ENCODE data around the gene PHYKPL. TPM values are rescaled to one million over a fixed set of nuclear protein-coding genes. Genes with fewer than 3 reads are reported as not detected.

Gene PHYKPL
- total RNA-seq, 4 donors from 2014 or later, result 37.3 to 51.2 (median 41.6) TPM

DNA sequence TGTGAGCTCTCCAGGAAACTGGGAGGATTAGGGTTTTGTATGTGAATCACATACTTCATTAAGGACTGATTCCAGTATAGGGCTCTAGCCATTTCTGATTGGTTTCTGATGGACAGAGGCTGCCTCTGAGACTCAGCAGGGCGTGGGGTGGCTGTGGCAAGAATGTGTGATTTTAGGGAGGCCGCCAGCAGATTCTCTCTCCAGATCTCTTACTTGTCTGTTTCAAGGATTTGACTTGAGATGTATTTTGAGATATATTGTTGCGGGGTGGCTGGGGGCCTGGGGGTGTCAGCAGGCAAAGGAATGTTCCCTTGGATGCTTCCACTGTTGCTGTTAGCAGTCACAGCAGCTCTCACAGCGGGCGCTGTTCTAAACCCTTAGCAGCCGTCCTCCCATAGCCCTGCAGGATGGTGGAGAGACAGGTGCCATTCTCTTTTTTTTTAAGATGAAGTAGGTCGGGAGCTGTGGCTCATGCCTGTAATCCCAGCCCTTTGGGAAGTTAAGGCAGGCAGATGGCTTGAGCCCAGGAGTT, 36.3 kb downstream of the PHYKPL start:
- ATAC-seq, result no peak
- Histone ChIP-seq H3K4me3 (no peak overlapping the region), H3K9me3 (no peaks in the 10 kb centered on the region), H3K27ac (no peak overlapping the region), H3K27me3 (peaks cover 21% of the 10 kb centered on the region), H3K4me1 (no peaks in the 10 kb centered on the region), H3K36me3 (no peaks in the 10 kb centered on the region)
- 67 to 74% methylated on average over 3 to 7 of the region's 7 CpGs for WGBS, 2 donors (ENCODE audit: low coverage in 1 of 2)
- TF ChIP-seq POLR2A (IDR thresholded peaks at IDR 0.05), result no peak
- TF ChIP-seq, protein P1, sequence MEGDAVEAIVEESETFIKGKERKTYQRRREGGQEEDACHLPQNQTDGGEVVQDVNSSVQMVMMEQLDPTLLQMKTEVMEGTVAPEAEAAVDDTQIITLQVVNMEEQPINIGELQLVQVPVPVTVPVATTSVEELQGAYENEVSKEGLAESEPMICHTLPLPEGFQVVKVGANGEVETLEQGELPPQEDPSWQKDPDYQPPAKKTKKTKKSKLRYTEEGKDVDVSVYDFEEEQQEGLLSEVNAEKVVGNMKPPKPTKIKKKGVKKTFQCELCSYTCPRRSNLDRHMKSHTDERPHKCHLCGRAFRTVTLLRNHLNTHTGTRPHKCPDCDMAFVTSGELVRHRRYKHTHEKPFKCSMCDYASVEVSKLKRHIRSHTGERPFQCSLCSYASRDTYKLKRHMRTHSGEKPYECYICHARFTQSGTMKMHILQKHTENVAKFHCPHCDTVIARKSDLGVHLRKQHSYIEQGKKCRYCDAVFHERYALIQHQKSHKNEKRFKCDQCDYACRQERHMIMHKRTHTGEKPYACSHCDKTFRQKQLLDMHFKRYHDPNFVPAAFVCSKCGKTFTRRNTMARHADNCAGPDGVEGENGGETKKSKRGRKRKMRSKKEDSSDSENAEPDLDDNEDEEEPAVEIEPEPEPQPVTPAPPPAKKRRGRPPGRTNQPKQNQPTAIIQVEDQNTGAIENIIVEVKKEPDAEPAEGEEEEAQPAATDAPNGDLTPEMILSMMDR (IDR thresholded peaks at IDR 0.05), result no peak
- no peak for TF ChIP-seq EP300 (IDR thresholded peaks at IDR 0.05)
- no peak for TF ChIP-seq POLR2AphosphoS5 (IDR thresholded peaks at IDR 0.05)

DNA sequence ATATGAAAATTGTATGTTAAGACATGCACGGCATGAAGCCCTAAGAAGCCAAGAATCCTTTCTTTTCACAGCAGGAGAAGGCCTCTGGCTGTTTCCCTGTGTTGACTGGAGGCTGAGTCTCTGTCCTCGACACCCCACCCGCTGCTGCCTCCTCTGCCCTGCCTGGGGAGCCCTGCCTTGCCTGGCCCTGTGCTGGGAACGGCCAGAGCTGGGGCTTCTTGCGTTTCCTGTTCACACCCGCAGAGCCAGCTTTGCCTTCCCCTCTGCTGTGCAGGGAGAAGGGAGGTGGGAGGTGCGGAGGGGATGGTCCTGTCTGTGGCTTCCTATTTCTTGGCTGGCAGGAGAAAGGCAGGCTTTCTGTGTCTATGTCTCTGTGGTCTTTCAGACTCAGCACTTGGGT, 38.6 kb downstream of the PHYKPL start:
- Histone ChIP-seq H3K9me3 (no peaks in the 10 kb centered on the region), H3K36me3 (no peaks in the 10 kb centered on the region), H3K4me1 (no peaks in the 10 kb centered on the region), H3K4me3 (no peak overlapping the region), H3K27ac (no peak overlapping the region), H3K27me3 (peaks cover 21% of the 10 kb centered on the region)
- ATAC-seq, result no peak
- 78% methylated on average over 2 of the region's 7 CpGs; no CpG with 5 or more reads in 1 of the 2 donors for whole genome bisulfite sequencing, 2 donors (ENCODE audit: low coverage in 1 of 2)
- TF ChIP-seq, protein P1 (IDR thresholded peaks at IDR 0.05), result no peak
- no peak for TF ChIP-seq POLR2AphosphoS5 (IDR thresholded peaks at IDR 0.05)
- TF ChIP-seq EP300 (IDR thresholded peaks at IDR 0.05), result no peak
- TF ChIP-seq POLR2A (IDR thresholded peaks at IDR 0.05), result no peak

DNA sequence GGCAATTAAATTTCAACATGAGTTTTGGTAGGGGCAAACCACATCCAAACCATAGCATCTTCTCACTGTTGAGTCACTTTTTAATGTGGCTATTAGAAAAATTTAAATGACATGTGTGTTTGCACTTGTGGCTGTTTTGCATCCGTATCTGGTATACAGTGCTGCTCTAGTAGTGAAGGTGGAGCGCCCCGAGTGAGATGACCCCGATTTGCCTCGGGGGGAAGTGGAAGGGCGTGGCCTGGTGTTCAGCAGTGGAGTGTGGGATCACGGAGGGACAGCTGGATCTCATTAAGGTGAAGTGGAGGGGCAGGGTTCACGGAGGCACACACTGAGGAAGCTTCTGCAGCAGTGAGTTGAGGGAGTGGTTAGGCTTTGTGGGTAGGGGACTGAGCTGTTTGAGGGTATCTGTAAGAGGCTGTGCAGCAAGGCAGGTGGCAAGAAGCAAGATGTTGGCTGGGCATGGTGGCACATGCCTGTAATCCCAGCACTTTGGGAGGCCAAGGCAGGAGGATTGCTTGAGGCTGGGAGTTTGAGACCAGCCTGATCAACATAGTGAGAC, 39.3 kb downstream of the PHYKPL start:
- 40% methylated on average over 5 of the region's 8 CpGs; no CpG with 5 or more reads in 1 of the 2 donors for WGBS, 2 donors (ENCODE audit: low coverage in 1 of 2)
- no peaks in the 10 kb centered on the region for H3K4me1 ChIP-seq
- no peak for TF ChIP-seq POLR2AphosphoS5 (IDR thresholded peaks at IDR 0.05)
- no peak for TF ChIP-seq EP300 (IDR thresholded peaks at IDR 0.05)
- TF ChIP-seq POLR2A (IDR thresholded peaks at IDR 0.05), result no peak
- TF ChIP-seq, protein P1 (IDR thresholded peaks at IDR 0.05), result no peak
- no peak for ATAC-seq
- peaks cover 28% of the 10 kb centered on the region for H3K27me3 ChIP-seq
- no peaks in the 10 kb centered on the region for H3K9me3 ChIP-seq
- H3K4me3 ChIP-seq, result no peak overlapping the region
- H3K27ac ChIP-seq, result no peak overlapping the region
- no peaks in the 10 kb centered on the region for H3K36me3 ChIP-seq

DNA sequence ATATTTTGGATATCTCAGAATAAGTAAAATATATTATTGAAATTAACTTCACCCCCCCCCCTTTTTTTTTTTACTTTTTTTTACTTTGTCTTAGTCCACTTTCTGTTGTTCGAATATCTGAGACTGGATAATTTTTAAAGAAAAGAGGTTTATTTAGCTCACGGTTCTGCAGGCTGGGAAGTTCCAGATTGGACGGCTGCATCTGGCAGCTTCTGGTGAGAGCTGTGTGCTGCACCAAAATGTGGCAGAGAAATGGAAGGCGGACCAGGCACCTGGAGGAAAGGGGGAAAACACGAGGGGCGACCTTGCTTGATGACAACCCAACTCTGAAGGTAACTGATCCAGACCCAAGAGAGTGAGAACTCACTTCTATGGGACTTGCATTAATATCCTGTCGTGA, 39.8 kb downstream of the PHYKPL start:
- WGBS, 2 donors (ENCODE audit: low coverage in 1 of 2), result 73 to 91% methylated on average over 3 to 6 of the region's 7 CpGs
- ATAC-seq, result no peak

More for the DNA sequence above, 39.8 kb downstream of the PHYKPL start:
- no peaks in the 10 kb centered on the region for H3K9me3 ChIP-seq
- no peak overlapping the region for H3K27ac ChIP-seq
- TF ChIP-seq, protein P1 (IDR thresholded peaks at IDR 0.05), result no peak
- TF ChIP-seq POLR2AphosphoS5 (IDR thresholded peaks at IDR 0.05), result no peak
- no peak for TF ChIP-seq EP300 (IDR thresholded peaks at IDR 0.05)
- no peak for TF ChIP-seq POLR2A (IDR thresholded peaks at IDR 0.05)
- no peaks in the 10 kb centered on the region for H3K4me1 ChIP-seq
- H3K4me3 ChIP-seq, result no peak overlapping the region
- peaks cover 30% of the 10 kb centered on the region for H3K27me3 ChIP-seq
- H3K36me3 ChIP-seq, result no peaks in the 10 kb centered on the region
